Neuron (in vitro differentiated cells): ENCODE measurements around the gene INSIG1.

Experiments used
- H2AFZ ChIP-seq: one replicate; pipeline ENCODE4 v1.6.1; 2013; ENCODE audit warnings: low read depth, mild to moderate bottlenecking, inconsistent platforms, low read length, moderate library complexity
- H3K27me3 ChIP-seq: one replicate; pipeline ENCODE4 v1.6.1; 2013; ENCODE audit warnings: low read length; ENCODE audit not compliant: insufficient read depth
- H3K36me3 ChIP-seq: one replicate; pipeline ENCODE4 v1.6.1; 2013; ENCODE audit warnings: low read length; ENCODE audit not compliant: insufficient read depth
- H3K4me1 ChIP-seq: one replicate; pipeline ENCODE4 v1.6.1; 2013; ENCODE audit warnings: low read length; ENCODE audit not compliant: insufficient read depth
- H3K4me3 ChIP-seq: 2 replicates; pipeline ENCODE4 v1.5.1; 2013; ENCODE audit warnings: mild to moderate bottlenecking, low read length, moderate library complexity
- H3K9me3 ChIP-seq: one replicate; pipeline ENCODE4 v1.6.1; 2013; ENCODE audit warnings: low read length

INSIG1 gene

DNA sequence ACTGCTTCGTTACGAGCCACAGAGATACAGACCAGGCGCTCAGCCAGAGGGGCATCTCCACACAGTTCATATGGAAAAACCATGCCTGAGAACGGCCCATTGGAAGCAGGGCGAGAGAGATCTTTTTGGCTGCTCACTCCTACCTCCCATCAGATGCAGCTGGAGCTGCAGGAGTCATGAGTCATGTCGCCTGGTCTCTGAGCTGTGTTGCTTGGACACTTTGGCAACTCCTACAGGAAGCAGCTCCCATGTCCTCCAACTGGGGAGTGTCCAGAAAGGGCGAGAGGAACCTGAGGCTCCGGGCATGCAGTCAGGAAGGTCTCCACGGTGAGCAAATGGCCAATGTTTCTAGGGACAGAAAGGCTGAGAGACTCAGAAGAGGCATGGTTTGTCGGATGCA is 24.9 kb downstream of the INSIG1 start:
- no peak overlapping the region for H2AFZ ChIP-seq
- no peaks in the 10 kb centered on the region for H3K9me3 ChIP-seq
- no peaks in the 10 kb centered on the region for H3K4me1 ChIP-seq
- H3K36me3 ChIP-seq = no peaks in the 10 kb centered on the region
- peaks cover 3% of the 10 kb centered on the region for H3K27me3 ChIP-seq
- no peak overlapping the region for H3K4me3 ChIP-seq

DNA sequence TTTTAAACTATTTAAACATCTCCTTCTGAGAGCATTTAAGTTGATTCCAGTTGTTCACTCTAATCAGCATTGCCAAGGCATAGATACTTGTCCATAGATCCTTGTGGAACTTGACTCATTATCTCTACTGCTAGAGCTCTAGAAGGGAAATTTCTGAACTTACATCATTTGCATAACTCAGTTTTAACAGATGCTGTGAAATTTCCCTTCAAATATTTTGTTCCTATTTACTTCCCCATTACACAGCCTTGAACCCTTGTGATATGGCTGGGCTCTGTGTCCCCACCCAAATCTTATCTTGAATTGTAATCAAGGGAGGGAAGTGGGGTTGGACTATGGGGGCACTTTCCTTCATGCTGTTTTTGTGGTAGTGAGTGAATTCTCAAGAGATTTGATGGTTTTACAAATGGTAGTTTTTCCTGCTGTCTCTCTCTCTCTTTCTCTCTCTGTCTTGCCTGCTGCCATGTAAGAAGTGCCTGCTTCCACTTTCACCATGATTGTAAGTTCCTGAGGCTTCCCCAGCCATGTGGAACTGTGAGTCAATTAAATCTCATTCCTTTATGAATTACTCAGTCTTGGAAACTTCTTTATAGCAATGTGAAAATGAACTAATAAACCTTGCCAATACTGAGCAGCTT is 25.4 kb downstream of the INSIG1 start:
- H3K9me3 ChIP-seq = no peaks in the 10 kb centered on the region
- no peak overlapping the region for H2AFZ ChIP-seq
- H3K27me3 ChIP-seq = peaks cover 3% of the 10 kb centered on the region
- no peak overlapping the region for H3K4me3 ChIP-seq
- H3K36me3 ChIP-seq = no peaks in the 10 kb centered on the region
- no peaks in the 10 kb centered on the region for H3K4me1 ChIP-seq

GRCh38 chr7:155324012-155324917 is 26.6 kb downstream of the INSIG1 start:
- Histone ChIP-seq H3K4me1 (no peaks in the 10 kb centered on the region), H3K27me3 (peaks cover 3% of the 10 kb centered on the region), H3K36me3 (no peaks in the 10 kb centered on the region), H3K9me3 (no peaks in the 10 kb centered on the region), H2AFZ (no peak overlapping the region), H3K4me3 (no peak overlapping the region)

- Histone ChIP-seq H3K36me3 (no peaks in the 10 kb centered on the region), H3K27me3 (peaks cover 3% of the 10 kb centered on the region), H3K9me3 (no peaks in the 10 kb centered on the region), H3K4me3 (no peak overlapping the region), H3K4me1 (no peaks in the 10 kb centered on the region), H2AFZ (no peak overlapping the region)
These were observed 27.2 kb downstream of the INSIG1 start for GRCh38 chr7:155324918-155325235.

DNA sequence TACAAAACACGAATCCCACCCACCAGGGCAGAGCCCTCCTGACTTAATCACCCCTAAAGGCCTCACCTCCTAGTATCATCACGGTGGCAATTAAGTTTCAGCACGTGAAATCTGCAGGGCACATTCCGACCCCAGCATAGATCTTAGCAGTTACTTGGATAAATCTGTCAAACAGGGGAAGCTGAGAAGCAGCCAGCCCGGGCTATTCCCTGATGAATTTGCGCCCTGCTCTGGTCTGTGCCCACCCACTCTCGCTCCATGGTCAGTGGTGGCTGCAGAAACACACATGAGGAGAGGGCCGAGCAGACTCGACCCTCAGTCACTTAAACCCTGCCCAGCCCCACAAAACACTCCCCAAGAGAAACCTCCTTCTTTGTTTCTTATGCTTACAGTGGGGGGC is 28.7 kb downstream of the INSIG1 start:
- Histone ChIP-seq H3K9me3 (no peaks in the 10 kb centered on the region), H3K36me3 (no peaks in the 10 kb centered on the region), H3K4me1 (no peaks in the 10 kb centered on the region), H3K4me3 (no peak overlapping the region), H3K27me3 (peaks cover 5% of the 10 kb centered on the region), H2AFZ (no peak overlapping the region)

DNA sequence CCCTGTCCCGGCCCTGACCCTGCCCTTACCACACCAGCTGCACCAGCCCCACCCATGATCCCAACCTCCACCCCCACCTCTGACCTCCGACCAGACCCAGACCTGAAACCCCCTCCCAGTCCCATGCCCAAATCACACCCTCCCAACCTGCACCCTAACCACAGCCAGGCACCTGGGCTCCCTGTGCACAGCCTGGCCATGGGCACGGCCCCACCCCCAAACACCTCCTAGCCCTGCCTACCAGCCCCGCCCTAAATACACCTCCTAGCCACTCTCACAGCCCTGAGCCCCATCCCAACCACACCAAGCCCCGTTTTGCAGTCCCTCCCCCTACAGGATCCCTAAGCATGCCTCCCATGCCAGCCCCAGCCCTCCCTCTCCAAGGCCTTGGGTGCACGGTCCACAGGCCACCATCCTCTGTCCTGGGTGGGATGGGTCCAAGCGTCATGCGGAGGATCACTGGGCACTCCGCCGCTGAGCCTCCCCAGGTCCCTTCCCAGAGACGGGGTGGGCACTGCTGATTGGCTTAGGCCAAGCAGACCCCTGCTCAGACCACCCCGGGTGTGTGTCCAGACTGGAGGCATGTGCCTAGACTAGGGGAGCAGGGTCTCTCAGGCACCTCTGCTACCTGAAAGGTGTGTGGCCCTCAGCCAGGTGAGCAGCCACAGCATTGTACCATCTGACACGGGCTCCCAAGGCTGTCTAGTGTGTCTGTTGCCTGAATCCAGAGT is 30.1 kb downstream of the INSIG1 start:
- no peak overlapping the region for H2AFZ ChIP-seq
- H3K27me3 ChIP-seq = peaks cover 9% of the 10 kb centered on the region
- no peaks in the 10 kb centered on the region for H3K4me1 ChIP-seq
- no peak overlapping the region for H3K4me3 ChIP-seq
- no peaks in the 10 kb centered on the region for H3K9me3 ChIP-seq
- H3K36me3 ChIP-seq = no peaks in the 10 kb centered on the region

- Histone ChIP-seq H3K36me3 (no peaks in the 10 kb centered on the region), H3K4me1 (no peaks in the 10 kb centered on the region), H2AFZ (no peak overlapping the region), H3K27me3 (peaks cover 16% of the 10 kb centered on the region), H3K4me3 (no peak overlapping the region), H3K9me3 (no peaks in the 10 kb centered on the region)
These were observed 31.5 kb downstream of the INSIG1 start for GRCh38 chr7:155329225-155329624.

GRCh38 chr7:155331396-155331795 is 33.7 kb downstream of the INSIG1 start:
- H3K4me3 ChIP-seq = no peak overlapping the region
- no peaks in the 10 kb centered on the region for H3K36me3 ChIP-seq
- no peak overlapping the region for H2AFZ ChIP-seq
- H3K4me1 ChIP-seq = no peaks in the 10 kb centered on the region
- no peaks in the 10 kb centered on the region for H3K9me3 ChIP-seq
- peaks cover 14% of the 10 kb centered on the region for H3K27me3 ChIP-seq

DNA sequence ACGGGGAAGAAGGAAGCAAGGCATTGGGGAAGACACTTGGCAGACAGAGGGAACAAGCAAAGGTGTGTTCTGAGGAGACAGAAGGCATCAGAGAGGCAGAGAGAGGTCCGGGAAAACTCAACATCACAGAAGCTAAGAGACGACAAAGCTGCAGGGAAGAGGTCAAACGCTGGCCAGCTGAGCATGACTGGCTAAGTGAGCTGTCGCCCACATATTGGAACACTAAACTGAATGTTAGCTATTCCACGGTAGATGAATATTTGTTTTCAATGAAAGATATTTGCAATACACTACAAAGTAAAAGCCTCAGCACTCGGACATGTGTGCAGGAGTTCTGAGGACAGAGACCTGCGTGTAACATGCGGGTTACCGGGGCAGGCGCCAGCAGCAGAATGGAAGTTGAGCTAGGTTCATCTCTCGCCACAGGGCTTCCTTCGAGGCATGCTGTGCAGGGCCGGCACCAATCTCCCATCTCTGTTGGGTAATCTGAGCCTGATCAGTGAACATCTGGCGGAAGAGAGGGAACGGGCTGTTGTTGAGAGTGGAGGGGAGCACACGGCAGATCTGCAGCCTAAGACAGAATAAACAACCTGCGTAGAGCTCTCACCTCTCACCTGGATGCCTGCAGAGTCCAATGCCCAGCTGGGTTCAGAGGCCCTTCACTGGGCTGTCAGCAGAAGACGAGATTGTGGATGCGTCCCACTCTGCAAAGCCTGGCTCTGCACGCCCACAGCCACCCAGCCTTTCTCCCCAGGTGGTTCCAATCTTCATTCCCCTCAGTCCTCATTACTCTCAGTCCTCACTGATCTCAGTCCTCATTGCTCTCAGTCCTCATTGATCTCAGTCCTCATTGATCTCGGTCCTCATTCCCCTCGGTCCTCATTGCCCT is 35.9 kb downstream of the INSIG1 start:
- Histone ChIP-seq H3K27me3 (peaks cover 14% of the 10 kb centered on the region), H3K4me1 (no peaks in the 10 kb centered on the region), H3K36me3 (no peaks in the 10 kb centered on the region), H3K9me3 (no peaks in the 10 kb centered on the region), H2AFZ (no peak overlapping the region), H3K4me3 (no peak overlapping the region)

DNA sequence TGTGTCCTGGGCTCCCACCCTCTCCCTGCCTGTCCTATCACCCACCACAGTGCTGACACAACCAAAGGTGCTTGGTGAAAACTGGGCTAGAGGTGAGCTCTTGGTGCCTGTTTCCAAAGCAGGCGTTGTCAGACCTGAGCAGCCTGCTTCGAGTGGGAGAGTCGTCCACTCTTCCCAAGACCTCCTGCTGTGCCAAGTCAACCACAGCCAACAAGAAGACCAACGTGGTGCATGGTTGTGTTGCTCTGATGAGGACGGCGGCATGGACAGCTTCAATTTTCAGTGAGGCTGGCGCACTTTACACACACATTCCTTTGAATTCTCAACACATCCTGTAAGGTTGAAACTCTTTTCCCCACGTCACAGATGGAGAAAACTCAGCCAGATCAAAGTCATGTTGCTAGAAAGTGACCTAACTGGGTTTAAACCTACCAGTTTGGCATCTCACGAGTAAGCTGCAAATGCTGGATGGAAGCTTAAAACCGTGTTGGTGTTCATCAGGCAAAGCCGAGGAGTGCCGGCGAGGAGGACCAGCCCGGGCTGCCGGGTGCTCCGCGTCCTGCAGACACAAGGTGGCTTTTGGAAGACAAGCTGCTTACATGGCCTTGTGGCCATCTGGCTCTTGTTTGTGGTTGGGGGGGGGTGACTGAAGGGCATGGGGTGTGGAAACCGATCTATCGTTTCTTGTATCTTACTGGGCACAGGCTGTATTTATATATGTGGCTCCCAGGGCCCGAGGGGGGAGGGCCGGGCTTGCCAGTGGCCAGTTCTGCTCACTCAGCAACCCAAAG is 39.3 kb downstream of the INSIG1 start:
- Histone ChIP-seq H3K4me3 (no peak overlapping the region), H2AFZ (no peak overlapping the region), H3K27me3 (peaks cover 9% of the 10 kb centered on the region), H3K9me3 (no peaks in the 10 kb centered on the region), H3K36me3 (no peaks in the 10 kb centered on the region), H3K4me1 (no peaks in the 10 kb centered on the region)

DNA sequence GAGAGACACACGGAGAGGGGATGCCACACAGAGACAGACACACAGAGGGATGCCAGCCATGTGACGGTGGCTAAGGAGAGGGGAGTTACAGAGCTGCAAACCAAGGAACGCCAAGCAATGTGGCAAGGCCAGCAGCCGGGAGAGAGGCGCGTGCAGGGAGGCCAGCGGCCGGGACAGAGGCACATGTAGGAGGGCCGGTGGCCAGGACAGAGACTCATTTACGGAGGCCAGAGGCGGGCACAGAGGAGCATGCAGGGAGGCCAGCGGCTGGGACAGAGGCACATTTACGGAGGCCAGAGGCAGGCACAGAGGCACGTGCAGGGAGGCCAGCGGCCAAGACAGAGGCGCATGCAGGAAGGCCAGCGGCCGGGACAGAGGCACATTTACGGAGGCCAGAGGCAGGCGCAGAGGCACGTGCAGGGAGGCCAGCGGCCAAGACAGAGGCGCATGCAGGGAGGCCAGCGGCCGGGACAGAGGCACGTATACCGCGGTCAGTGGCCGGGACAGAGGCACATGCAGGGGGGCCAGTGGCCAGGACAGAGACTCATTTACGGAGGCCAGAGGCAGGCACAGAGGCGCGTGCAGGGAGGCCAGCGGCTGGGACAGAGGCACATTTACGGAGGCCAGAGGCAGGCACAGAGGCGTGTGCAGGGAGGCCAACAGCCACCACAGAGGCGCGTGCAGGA is 40.4 kb downstream of the INSIG1 start:
- Histone ChIP-seq H3K27me3 (peaks cover 11% of the 10 kb centered on the region), H2AFZ (no peak overlapping the region)

More for the DNA sequence above, 40.4 kb downstream of the INSIG1 start:
- Histone ChIP-seq H3K4me1 (no peaks in the 10 kb centered on the region), H3K4me3 (no peak overlapping the region), H3K9me3 (no peaks in the 10 kb centered on the region), H3K36me3 (no peaks in the 10 kb centered on the region)
